IMR-90 (cell line): ENCODE measurements around the gene CMTM1. TPM values are rescaled to one million over a fixed set of nuclear protein-coding genes. Genes with fewer than 3 reads are reported as not detected.

Experiments
- ATAC-seq: fragments of 200-7000 bp; cut with Tn5 transposase; 2 replicates; pipeline ENCODE4 v1.9.1; 2020; ENCODE audit warnings: low read depth, mild to moderate bottlenecking, moderate library complexity
- BruUV-seq: library from RNA; stranded (reverse); fragments of 400-500 nt; replicated peaks from 2 replicates; lab custom pipeline; 2021; lab: Mats Ljungman, UMichigan
- CTCF ChIA-PET: fragments of 300-600 bp; formaldehyde crosslinking; extraction: SDS; loops from one replicate; lab custom pipeline; 2021; ENCODE audit warnings: antibody characterized with exemption; lab: Yijun Ruan, JAX
- POLR2A ChIA-PET: fragments of 300-600 bp; sonication (Branson Sonifier 250); formaldehyde crosslinking; loops from one replicate; lab custom pipeline; 2022; ENCODE audit warnings: antibody characterized with exemption; ENCODE audit not compliant: unreplicated experiment; lab: Charles Lee
- DNase-seq: peaks from one replicate; pipeline ENCODE4 v3.0.0; 2013
- H2AFZ ChIP-seq: replicated peaks from 2 replicates; pipeline ENCODE3; 2013; ENCODE audit warnings: low read length, mild to moderate bottlenecking; ENCODE audit not compliant: poor library complexity
- H2AK5ac ChIP-seq: 2 replicates; pipeline ENCODE4 v1.6.1; 2013; ENCODE audit warnings: low read depth, low read length, inconsistent platforms
- H2AK9ac ChIP-seq: replicated peaks from 2 replicates; pipeline ENCODE3; 2013; ENCODE audit warnings: mild to moderate bottlenecking, low read depth, low read length, moderate library complexity; ENCODE audit not compliant: poor library complexity
- H2BK120ac ChIP-seq: 2 replicates; pipeline ENCODE4 v1.6.1; 2013; ENCODE audit warnings: low read depth, low read length, inconsistent platforms
- H2BK15ac ChIP-seq: 3 replicates; pipeline ENCODE4 v1.6.1; 2013; ENCODE audit warnings: low read depth, low read length, inconsistent platforms
- H2BK20ac ChIP-seq: 2 replicates; pipeline ENCODE4 v1.6.1; 2013; ENCODE audit warnings: low read depth, mild to moderate bottlenecking, inconsistent platforms, low read length, moderate library complexity
- H2BK5ac ChIP-seq: 2 replicates; pipeline ENCODE4 v1.6.1; 2013; ENCODE audit warnings: mild to moderate bottlenecking, low read depth, low read length, inconsistent platforms; ENCODE audit not compliant: poor library complexity, severe bottlenecking
- H3K14ac ChIP-seq: replicated peaks from 2 replicates; pipeline ENCODE4 v1.6.1; 2013; ENCODE audit warnings: low read depth, low read length, inconsistent platforms
- H3K18ac ChIP-seq: 2 replicates; pipeline ENCODE4 v1.6.1; 2013; ENCODE audit warnings: low read depth, low read length, control low read depth
- H3K23ac ChIP-seq: 2 replicates; pipeline ENCODE4 v1.6.1; 2013; ENCODE audit warnings: low read depth, low read length, inconsistent platforms
- H3K27ac ChIP-seq: 2 replicates; pipeline ENCODE4 v1.5.1; 2013; ENCODE audit warnings: mild to moderate bottlenecking, control low read depth, low read length; ENCODE audit not compliant: insufficient read depth
- H3K27me3 ChIP-seq: 2 replicates; pipeline ENCODE4 v1.6.1; 2013; ENCODE audit warnings: low read length; ENCODE audit not compliant: control insufficient read depth, insufficient read depth
- H3K36me3 ChIP-seq: 2 replicates; pipeline ENCODE4 v1.6.1; 2013; ENCODE audit warnings: low read length, mixed read lengths; ENCODE audit not compliant: control insufficient read depth, insufficient read depth
- H3K4ac ChIP-seq: 2 replicates; pipeline ENCODE4 v1.6.1; 2013; ENCODE audit warnings: low read depth, low read length, inconsistent platforms
- H3K4me1 ChIP-seq: 2 replicates; pipeline ENCODE4 v1.6.1; 2013; ENCODE audit warnings: low read length, mixed read lengths; ENCODE audit not compliant: control insufficient read depth, insufficient read depth
- H3K4me2 ChIP-seq: 2 replicates; pipeline ENCODE4 v1.6.1; 2013; ENCODE audit warnings: low read depth, mild to moderate bottlenecking, control low read depth, low read length, moderate library complexity
- H3K4me3 ChIP-seq: 2 replicates; pipeline ENCODE4 v1.5.1; 2013; ENCODE audit warnings: low read depth, mild to moderate bottlenecking, control low read depth, low read length, moderate library complexity; ENCODE audit not compliant: insufficient read depth
- H3K56ac ChIP-seq: 2 replicates; pipeline ENCODE4 v1.6.1; 2013; ENCODE audit warnings: low read length, inconsistent platforms; ENCODE audit not compliant: insufficient read depth; ENCODE audit errors: extremely low read depth
- H3K79me1 ChIP-seq, 2 experiments: 2 replicates each; pipeline ENCODE4 v1.6.1; 2013; ENCODE audit warnings: low read length in 2 of 2, inconsistent platforms in 1 of 2, low read depth in 1 of 2
- H3K9ac ChIP-seq: 2 replicates; pipeline ENCODE4 v1.6.1; 2013; ENCODE audit warnings: low read depth, low read length, control low read depth
- H3K9me1 ChIP-seq: 2 replicates; pipeline ENCODE4 v1.6.1; 2013; ENCODE audit warnings: low read length, inconsistent platforms; ENCODE audit not compliant: insufficient read depth
- H3K9me3 ChIP-seq: 2 replicates; pipeline ENCODE4 v1.6.1; 2013; ENCODE audit warnings: low read length; ENCODE audit not compliant: control insufficient read depth, insufficient read depth
- H4K20me1 ChIP-seq: 2 replicates; pipeline ENCODE4 v1.6.1; 2013; ENCODE audit warnings: low read length, inconsistent platforms; ENCODE audit not compliant: insufficient read depth
- H4K5ac ChIP-seq: 2 replicates; pipeline ENCODE4 v1.6.1; 2013; ENCODE audit warnings: mild to moderate bottlenecking, low read depth, low read length, control low read depth
- H4K8ac ChIP-seq, 2 experiments: 2 replicates each; pipeline ENCODE4 v1.6.1; 2013; ENCODE audit warnings: low read depth in 2 of 2, low read length in 2 of 2, control low read depth in 1 of 2, inconsistent platforms in 1 of 2
- H4K91ac ChIP-seq: 2 replicates; pipeline ENCODE4 v1.6.1; 2013; ENCODE audit warnings: low read depth, low read length, inconsistent platforms; ENCODE audit not compliant: insufficient read depth
- CHD1 ChIP-seq: IDR thresholded peaks from 2 replicates; pipeline ENCODE4 v1.6.1; 2012; ENCODE audit warnings: low read depth, low read length, improper control_type of control experiment
- CTCF ChIP-seq: conservative IDR thresholded peaks from 2 replicates; pipeline ENCODE4 v1.5.1; 2012; ENCODE audit warnings: mild to moderate bottlenecking, low read depth, low read length, improper control_type of control experiment
- FOS ChIP-seq: fragments of 150-350 bp; IDR thresholded peaks from 2 replicates; pipeline ENCODE4 v1.6.1; 2016; ENCODE audit warnings: low read depth, low read length
- MAFK ChIP-seq: IDR thresholded peaks from 2 replicates; pipeline ENCODE4 v1.6.1; 2012; ENCODE audit warnings: low read depth, low read length, improper control_type of control experiment
- NFE2L2 ChIP-seq: fragments of 150-350 bp; IDR thresholded peaks from 2 replicates; pipeline ENCODE4 v1.6.1; 2016; ENCODE audit warnings: low read depth, mild to moderate bottlenecking, low read length
- POLR2A ChIP-seq: IDR thresholded peaks from 2 replicates; pipeline ENCODE4 v1.6.1; 2012; ENCODE audit warnings: mild to moderate bottlenecking, low read depth, low read length
- SMC3 ChIP-seq: fragments of 150-350 bp; IDR thresholded peaks from 2 replicates; pipeline ENCODE4 v1.6.1; 2016; ENCODE audit warnings: low read depth, mild to moderate bottlenecking, antibody characterized with exemption, low read length, moderate library complexity
- WGBS, 2 experiments: methylation state at CpG; one replicate each; pipeline versions ENCODE4 v1.1.5 to v1.1.7; 2013; ENCODE audit warnings: missing lambda C conversion rate in 2 of 2; ENCODE audit not compliant: insufficient read length in 1 of 2; ENCODE audit errors: extremely low coverage in 2 of 2; 5-methylcytosine and 5-hydroxymethylcytosine counted together
- dilution Hi-C: fragments of 300-500 bp; cut with HindIII; formaldehyde crosslinking; loops from one replicate; pipeline ENCODE4 v1.14.3; 2018; ENCODE audit warnings: low sequenced_read_pairs; ENCODE audit not compliant: unreplicated experiment
- in situ Hi-C: fragments of 300-500 bp; cut with MboI; formaldehyde crosslinking; loops from 3 replicates; pipeline ENCODE4 v1.14.3; 2019; ENCODE audit warnings: low sequenced_read_pairs, inconsistent platforms, mixed read lengths
- intact Hi-C: fragments of 100-400 bp; cut with micrococcal nuclease; formaldehyde crosslinking; loops from 2 replicates; pipeline ENCODE4 v1.10.0; 2022
- polyA plus RNA-seq, 3 experiments: library from polyadenylated mRNA; depleted of rRNA; stranded (reverse); fragments of >200 nt; gene quantifications; 2 replicates each; pipeline ENCODE4 v1.2.3, GENCODE V29; 2012; ENCODE audit warnings: low replicate concordance in 1 of 3
- total RNA-seq: library from RNA; depleted of rRNA; stranded (reverse); fragments of >200 nt; gene quantifications from 2 replicates; pipeline ENCODE4 v1.2.3, GENCODE V29; 2012
- TF ChIP-seq, protein P1 (sequence below): fragments of 150-350 bp; IDR thresholded peaks from 2 replicates; pipeline ENCODE4 v1.6.1; 2017; ENCODE audit warnings: mild to moderate bottlenecking, antibody characterized with exemption, low read length, low read depth
- TF ChIP-seq, protein P2 (sequence below): fragments of 150-350 bp; IDR thresholded peaks from 2 replicates; pipeline ENCODE4 v1.6.1; 2016; ENCODE audit warnings: low read depth, mild to moderate bottlenecking, low read length, moderate library complexity, borderline replicate concordance

The CMTM1 gene
- total and polyA plus RNA-seq, 2 of the 4 experiments (the other 2 are of a cell fraction): 0.54 to 2.1 TPM

DNA sequence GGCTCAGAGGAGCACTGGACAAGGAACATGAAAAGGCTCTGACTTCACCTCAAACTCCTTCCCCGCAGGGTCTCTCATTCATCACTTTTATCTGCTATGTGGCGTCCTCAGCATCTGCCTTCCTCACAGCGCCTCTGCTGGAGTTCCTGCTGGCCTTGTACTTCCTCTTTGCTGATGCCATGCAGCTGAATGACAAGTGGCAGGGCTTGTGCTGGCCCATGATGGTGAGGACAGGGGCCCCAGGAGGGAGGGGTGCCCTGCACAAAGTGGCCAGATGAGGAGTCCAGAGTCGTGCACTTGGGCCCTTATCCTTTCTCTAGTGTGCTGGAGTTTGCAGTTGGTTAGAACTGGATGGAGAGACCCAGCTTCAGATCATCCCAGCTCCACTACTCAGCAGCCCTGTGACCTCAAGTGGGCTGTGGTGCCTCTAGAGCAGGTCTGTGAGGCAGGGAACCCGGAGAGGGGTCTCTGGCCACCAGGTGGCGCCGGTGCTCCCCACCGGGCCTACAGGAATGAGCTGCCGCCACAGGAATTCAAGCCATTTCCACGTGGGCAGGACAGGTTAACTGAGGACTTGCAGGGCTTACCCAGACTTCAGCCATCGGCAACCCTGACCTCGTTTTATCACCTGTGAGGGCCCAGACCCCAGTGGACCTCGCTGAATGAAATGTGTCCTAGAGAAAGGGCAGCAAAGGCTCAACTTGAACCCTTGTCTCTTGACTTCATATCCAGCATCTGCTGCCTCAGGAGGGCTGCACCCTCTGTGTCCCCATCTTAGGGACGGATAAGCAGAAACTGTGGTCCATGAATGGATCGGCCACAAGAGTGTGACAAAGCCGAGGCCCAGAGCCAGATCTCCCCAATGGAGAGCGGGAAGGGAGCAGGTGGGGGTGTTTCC is 42.3 kb downstream of the CMTM1 start (continued):
- TF ChIP-seq, protein P1, sequence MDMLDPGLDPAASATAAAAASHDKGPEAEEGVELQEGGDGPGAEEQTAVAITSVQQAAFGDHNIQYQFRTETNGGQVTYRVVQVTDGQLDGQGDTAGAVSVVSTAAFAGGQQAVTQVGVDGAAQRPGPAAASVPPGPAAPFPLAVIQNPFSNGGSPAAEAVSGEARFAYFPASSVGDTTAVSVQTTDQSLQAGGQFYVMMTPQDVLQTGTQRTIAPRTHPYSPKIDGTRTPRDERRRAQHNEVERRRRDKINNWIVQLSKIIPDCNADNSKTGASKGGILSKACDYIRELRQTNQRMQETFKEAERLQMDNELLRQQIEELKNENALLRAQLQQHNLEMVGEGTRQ: peak; percentile 59

GRCh38 chr16:66609139-66609510 is 42.9 kb downstream of the CMTM1 start:
- peak overlapping the region; percentile 19 for H3K27ac ChIP-seq
- intact Hi-C loops: loop anchor here (2.0 to 5.0 kb wide), 2 partner anchors 133 to 264 kb away; no protein-coding TSS in a partner anchor
- H4K5ac ChIP-seq: peak overlapping the region; percentile 61; the same call in 1 of the 2 replicates
- no peak overlapping the region for H3K56ac ChIP-seq
- no peaks in the 10 kb centered on the region for H3K27me3 ChIP-seq
- peak overlapping the region; percentile 91 for H4K91ac ChIP-seq
- H3K18ac ChIP-seq: peak overlapping the region; percentile 67
- no peak overlapping the region for H3K4me3 ChIP-seq
- ChIA-PET POLR2A (interaction anchor here (0.6 kb wide), 2 partner anchors 89 to 264 kb away, joined by 3 read pairs; no protein-coding TSS in a partner anchor), CTCF (interaction anchor here (0.6 to 2.0 kb wide), 11 partner anchors 8 to 1100 kb away, joined by 3 to 10 read pairs (median 3); no protein-coding TSS in a partner anchor)
- H4K20me1 ChIP-seq: peaks cover 17% of the 10 kb centered on the region
- H3K36me3 ChIP-seq: peaks cover 48% of the 10 kb centered on the region
- peak overlapping the region; percentile 35; the same call in 1 of the 2 replicates for H2BK120ac ChIP-seq
- peaks cover 18% of the 10 kb centered on the region for H3K4me1 ChIP-seq
- no peak for ATAC-seq
- no peak overlapping the region for H2AFZ ChIP-seq
- H3K9me3 ChIP-seq: no peaks in the 10 kb centered on the region
- H2BK15ac ChIP-seq: peak overlapping the region; percentile 79; the same call in 1 of the 3 replicates
- H3K23ac ChIP-seq: no peak overlapping the region
- H3K9ac ChIP-seq: no peak overlapping the region
- no TSS peak for BruUV-seq
- dilution Hi-C loops: no loop called here
- peak overlapping the region; percentile 92 for H2AK9ac ChIP-seq
- DNase-seq: no peak
- peak overlapping the region; percentile 90 for H3K4ac ChIP-seq
- in situ Hi-C loops: no loop called here
- peak overlapping the region; percentile 99 for H2AK5ac ChIP-seq
- H3K4me2 ChIP-seq: no peak overlapping the region
- peak overlapping the region; percentile 36 to 52; a peak in 3 of 4 replicates for H4K8ac ChIP-seq
- H3K9me1 ChIP-seq: peaks cover 10% of the 10 kb centered on the region
- peak overlapping the region; percentile 83 for H3K14ac ChIP-seq
- H2BK5ac ChIP-seq: peak overlapping the region; percentile 46
- H2BK20ac ChIP-seq: peak overlapping the region; percentile 75; the same call in 1 of the 2 replicates
- peaks cover 16 to 53% of the 10 kb centered on the region in 2 experiments for H3K79me1 ChIP-seq
- 100% methylated on average over 2 of the region's 12 CpGs; no CpG with 5 or more reads in 1 of the 2 experiments for WGBS, 2 experiments
- TF ChIP-seq FOS (no peak), MAFK (no peak), SMC3 (no peak), POLR2A (no peak), CTCF (no peak), CHD1 (no peak), NFE2L2 (no peak)
- TF ChIP-seq, protein P2, sequence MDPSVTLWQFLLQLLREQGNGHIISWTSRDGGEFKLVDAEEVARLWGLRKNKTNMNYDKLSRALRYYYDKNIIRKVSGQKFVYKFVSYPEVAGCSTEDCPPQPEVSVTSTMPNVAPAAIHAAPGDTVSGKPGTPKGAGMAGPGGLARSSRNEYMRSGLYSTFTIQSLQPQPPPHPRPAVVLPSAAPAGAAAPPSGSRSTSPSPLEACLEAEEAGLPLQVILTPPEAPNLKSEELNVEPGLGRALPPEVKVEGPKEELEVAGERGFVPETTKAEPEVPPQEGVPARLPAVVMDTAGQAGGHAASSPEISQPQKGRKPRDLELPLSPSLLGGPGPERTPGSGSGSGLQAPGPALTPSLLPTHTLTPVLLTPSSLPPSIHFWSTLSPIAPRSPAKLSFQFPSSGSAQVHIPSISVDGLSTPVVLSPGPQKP: no peak
- TF ChIP-seq, protein P1: no peak
